Stomach (tissue), 9 donors: ENCODE results near the gene SLC6A18. TPM values are rescaled to one million over a fixed set of nuclear protein-coding genes. Genes with fewer than 3 reads are reported as not detected.

Experiments
- DNase-seq, 2 donors: peaks; one replicate each; pipeline versions ENCODE4 v3.0.0 to v3.0.0-alpha.2; 2013 to 2019
- H3K27ac ChIP-seq, 5 donors: fragments of 200-600 bp in 4 of 5; sonication (generic) in 4 of 5; one replicate each; pipeline ENCODE4 v1.5.1; 2013 to 2019; ENCODE audit warnings: mild to moderate bottlenecking in 1 of 5, moderate library complexity in 1 of 5
- H3K27me3 ChIP-seq, 3 donors: fragments of 200-600 bp; sonication (generic); one replicate each; pipeline ENCODE4 v1.5.1; 2017 to 2019; ENCODE audit warnings: mixed run types in 1 of 3
- H3K36me3 ChIP-seq, 4 donors: fragments of 200-600 bp; sonication (generic); 1 replicate in 3 of 4; 2 replicates in 1 of 4; pipeline ENCODE4 v1.5.1; 2016 to 2019
- H3K4me1 ChIP-seq, 4 donors: fragments of 200-600 bp; sonication (generic); one replicate each; pipeline ENCODE4 v1.5.1; 2016 to 2019
- H3K4me3 ChIP-seq, 4 donors: fragments of 200-600 bp; sonication (generic) in 3 of 4; one replicate each; pipeline ENCODE4 v1.5.1; 2016 to 2019; ENCODE audit warnings: mild to moderate bottlenecking in 1 of 4
- H3K9me3 ChIP-seq, 4 donors: fragments of 200-600 bp; sonication (generic); one replicate each; pipeline ENCODE4 v1.5.1; 2016 to 2019
- CTCF ChIP-seq, 7 experiments: fragments of 450-650 bp in 4 of 7; fragments of 200-600 bp in 3 of 7; sonication (generic) in 3 of 7; IDR thresholded peaks; one replicate each; pipeline ENCODE4 v1.5.1; 2016 to 2019; ENCODE audit warnings: antibody characterized with exemption in 7 of 7, control low read depth in 2 of 7, mild to moderate bottlenecking in 1 of 7
- EP300 ChIP-seq: sonication (generic); formaldehyde crosslinking; IDR thresholded peaks from one replicate; pipeline ENCODE4 v1.6.1; 2017; ENCODE audit warnings: antibody characterized with exemption
- POLR2A ChIP-seq, 4 donors: fragments of 450-650 bp; IDR thresholded peaks; one replicate each; pipeline ENCODE4 v1.6.1; 2016; ENCODE audit warnings: antibody characterized with exemption in 4 of 4, control low read depth in 2 of 4, mild to moderate bottlenecking in 1 of 4, moderate library complexity in 1 of 4
- POLR2AphosphoS5 ChIP-seq, 3 donors: sonication (generic); formaldehyde crosslinking; IDR thresholded peaks; one replicate each; pipeline ENCODE4 v1.6.1; 2016; ENCODE audit warnings: antibody characterized with exemption in 3 of 3
- WGBS, 5 donors: extraction: QIAGEN DNeasy Blood & Tissue Kit in 3 of 5; methylation state at CpG; one replicate each; pipeline versions ENCODE4 v1.1.5 to v1.1.7; 2013 to 2018; 5-methylcytosine and 5-hydroxymethylcytosine counted together
- intact Hi-C: fragments of 100-400 bp; cut with DNase I; formaldehyde crosslinking; loops from one replicate; pipeline ENCODE4 v1.15.1; 2023; ENCODE audit warnings: low total_unique reads
- polyA plus RNA-seq, 3 donors: library from polyadenylated mRNA; stranded (reverse); fragments of 200-250 nt; gene quantifications; one replicate each; pipeline ENCODE4 v1.2.3, GENCODE V29; 2013
- total RNA-seq, 5 donors: library from RNA; depleted of rRNA; stranded (reverse); fragments of >200 nt; gene quantifications; one replicate each; pipeline versions ENCODE4 v1.1.0 to v1.2.3, GENCODE V29; 2014 to 2016
- donor health status: healthy with polysubstance abuse.
- donor health status: Bipolar disorder and iron deficiency.
- donor health status: healthy.

Gene SLC6A18
- total and polyA plus RNA-seq, 8 donors: not detected

- TF ChIP-seq POLR2AphosphoS5 (IDR thresholded peaks at IDR 0.05) (no peak), CTCF (IDR thresholded peaks at IDR 0.05) (no peak), EP300 (no peak), POLR2A (IDR thresholded peaks at IDR 0.05) (no peak)
- WGBS, 5 donors: 73 to 83% (median 77%) methylated on average over 16 of the region's 16 CpGs
- no peak overlapping the region for H3K4me3 ChIP-seq
- no peak overlapping the region for H3K27ac ChIP-seq
- no peak for DNase-seq
- peaks cover 0 to 12% (median 0%) of the 10 kb centered on the region in 3 donors for H3K27me3 ChIP-seq
- H3K9me3 ChIP-seq: no peaks in the 10 kb centered on the region
- H3K4me1 ChIP-seq: no peaks in the 10 kb centered on the region
- intact Hi-C loops: no loop called here
- H3K36me3 ChIP-seq: no peaks in the 10 kb centered on the region
Observed at GRCh38 chr5:1255081-1255561, 29.9 kb downstream of the SLC6A18 start.

- peaks cover 0 to 10% (median 0%) of the 10 kb centered on the region in 3 donors for H3K27me3 ChIP-seq
- H3K27ac ChIP-seq: no peak overlapping the region
- intact Hi-C loops: no loop called here
- WGBS, 5 donors: 73 to 90% (median 86%) methylated on average over 17 to 23 of the region's 23 CpGs
- no peak overlapping the region for H3K4me3 ChIP-seq
- H3K4me1 ChIP-seq: no peaks in the 10 kb centered on the region
- TF ChIP-seq EP300 (no peak), POLR2A (IDR thresholded peaks at IDR 0.05) (no peak), POLR2AphosphoS5 (IDR thresholded peaks at IDR 0.05) (no peak), CTCF (IDR thresholded peaks at IDR 0.05) (no peak)
- H3K36me3 ChIP-seq: no peaks in the 10 kb centered on the region
- H3K9me3 ChIP-seq: peaks cover 0 to 9% (median 2%) of the 10 kb centered on the region in 4 donors
- DNase-seq: no peak
Observed at GRCh38 chr5:1256776-1257175, 31.6 kb downstream of the SLC6A18 start.

- H3K4me3 ChIP-seq: no peak overlapping the region
- TF ChIP-seq POLR2AphosphoS5 (IDR thresholded peaks at IDR 0.05) (no peak), CTCF (IDR thresholded peaks at IDR 0.05) (no peak), EP300 (no peak)
- H3K27ac ChIP-seq: no peak overlapping the region
- intact Hi-C loops: no loop called here
- no peak for DNase-seq
- WGBS, 5 donors: 83 to 89% (median 84%) methylated on average over 17 of the region's 17 CpGs
- peaks cover 0 to 15% (median 5%) of the 10 kb centered on the region in 4 donors for H3K9me3 ChIP-seq
- no peaks in the 10 kb centered on the region for H3K36me3 ChIP-seq
- H3K27me3 ChIP-seq: peaks cover 0 to 4% (median 0%) of the 10 kb centered on the region in 3 donors
- H3K4me1 ChIP-seq: no peaks in the 10 kb centered on the region
Observed at GRCh38 chr5:1257363-1257762, 32.2 kb downstream of the SLC6A18 start.

DNA sequence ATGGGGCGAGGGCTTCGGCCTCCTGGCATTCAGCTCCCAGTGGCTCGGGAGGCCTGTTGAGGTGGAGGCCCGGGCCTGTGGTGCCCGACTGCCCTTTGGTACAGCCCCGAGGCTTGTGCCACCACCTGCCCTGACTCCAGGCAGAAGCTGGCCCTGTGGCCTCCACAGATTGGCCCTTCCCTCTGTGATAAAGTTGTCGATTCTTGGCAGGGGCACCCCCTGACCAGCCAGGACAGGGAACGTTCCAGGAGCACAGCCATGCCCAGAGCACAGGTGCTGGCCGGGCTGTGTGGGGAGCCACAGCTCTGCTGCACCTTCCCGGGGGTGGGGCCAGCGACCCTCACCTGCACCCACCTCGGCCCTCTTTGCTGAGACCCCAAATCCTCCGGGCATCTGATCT is 32.7 kb downstream of the SLC6A18 start:
- DNase-seq: peak in 1 of 2 donors; percentile 43
- no peak for TF ChIP-seq CTCF (IDR thresholded peaks at IDR 0.05)
- no peak for TF ChIP-seq POLR2AphosphoS5 (IDR thresholded peaks at IDR 0.05)
- TF ChIP-seq EP300: no peak
- TF ChIP-seq POLR2A (IDR thresholded peaks at IDR 0.05): no peak
- 68 to 83% (median 76%) methylated on average over 9 to 13 of the region's 13 CpGs for WGBS, 5 donors

More for the DNA sequence above, 32.7 kb downstream of the SLC6A18 start:
- H3K27ac ChIP-seq: no peak overlapping the region
- no peaks in the 10 kb centered on the region for H3K36me3 ChIP-seq
- no peaks in the 10 kb centered on the region for H3K4me1 ChIP-seq
- no peaks in the 10 kb centered on the region for H3K27me3 ChIP-seq
- H3K4me3 ChIP-seq: no peak overlapping the region
- peaks cover 0 to 20% (median 8%) of the 10 kb centered on the region in 4 donors for H3K9me3 ChIP-seq
- intact Hi-C loops: no loop called here
